GM12872 (cell line): ENCODE data around the gene KAZN.

Source experiments
- TF ChIP-seq, protein P1 (sequence below): IDR thresholded peaks from 3 replicates; pipeline ENCODE4 v1.5.1; 2011; ENCODE audit warnings: low read depth, mild to moderate bottlenecking, low read length, moderate library complexity; ENCODE audit not compliant: insufficient read depth

KAZN gene

DNA sequence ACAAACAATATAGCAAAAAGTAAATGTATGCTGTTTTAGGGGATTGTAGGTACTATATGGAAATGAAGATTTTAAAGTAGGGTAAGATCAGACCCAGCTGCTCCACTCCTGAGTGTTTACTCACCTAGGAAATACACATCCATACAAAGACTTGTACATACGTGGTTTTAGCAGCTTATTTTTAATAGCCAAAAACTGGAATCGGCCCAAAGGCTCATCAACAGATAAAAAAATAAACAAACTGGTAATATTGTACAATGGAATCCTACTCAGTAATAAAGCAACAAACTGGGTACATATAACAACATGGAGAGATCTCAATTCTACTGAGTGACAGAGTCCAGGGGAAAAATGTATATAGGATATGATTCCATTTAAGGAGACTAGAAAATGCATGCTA lies 375.9 kb downstream of the KAZN start:
- TF ChIP-seq, protein P1, sequence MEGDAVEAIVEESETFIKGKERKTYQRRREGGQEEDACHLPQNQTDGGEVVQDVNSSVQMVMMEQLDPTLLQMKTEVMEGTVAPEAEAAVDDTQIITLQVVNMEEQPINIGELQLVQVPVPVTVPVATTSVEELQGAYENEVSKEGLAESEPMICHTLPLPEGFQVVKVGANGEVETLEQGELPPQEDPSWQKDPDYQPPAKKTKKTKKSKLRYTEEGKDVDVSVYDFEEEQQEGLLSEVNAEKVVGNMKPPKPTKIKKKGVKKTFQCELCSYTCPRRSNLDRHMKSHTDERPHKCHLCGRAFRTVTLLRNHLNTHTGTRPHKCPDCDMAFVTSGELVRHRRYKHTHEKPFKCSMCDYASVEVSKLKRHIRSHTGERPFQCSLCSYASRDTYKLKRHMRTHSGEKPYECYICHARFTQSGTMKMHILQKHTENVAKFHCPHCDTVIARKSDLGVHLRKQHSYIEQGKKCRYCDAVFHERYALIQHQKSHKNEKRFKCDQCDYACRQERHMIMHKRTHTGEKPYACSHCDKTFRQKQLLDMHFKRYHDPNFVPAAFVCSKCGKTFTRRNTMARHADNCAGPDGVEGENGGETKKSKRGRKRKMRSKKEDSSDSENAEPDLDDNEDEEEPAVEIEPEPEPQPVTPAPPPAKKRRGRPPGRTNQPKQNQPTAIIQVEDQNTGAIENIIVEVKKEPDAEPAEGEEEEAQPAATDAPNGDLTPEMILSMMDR, result no peak

DNA sequence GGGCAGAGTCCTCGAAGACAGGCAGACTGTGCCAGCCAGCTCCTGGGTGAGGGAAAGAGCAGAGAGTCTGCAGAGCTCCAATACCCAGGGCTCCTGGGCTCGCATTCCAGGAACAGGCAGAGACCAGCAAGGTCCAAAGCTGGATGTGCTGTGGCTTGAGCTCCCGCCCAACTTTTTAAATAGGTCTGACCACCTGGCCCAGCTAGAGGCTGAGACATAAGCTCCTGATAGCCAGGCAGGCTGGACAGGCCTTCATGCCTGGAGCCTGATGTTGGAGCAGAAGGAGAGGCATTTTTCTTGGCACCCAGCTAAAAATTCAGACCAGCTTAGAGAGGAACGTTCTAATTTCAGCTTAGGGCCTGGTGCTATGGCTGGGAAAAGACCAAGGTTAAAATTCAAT lies 376.6 kb downstream of the KAZN start:
- TF ChIP-seq, protein P1, result no peak

DNA sequence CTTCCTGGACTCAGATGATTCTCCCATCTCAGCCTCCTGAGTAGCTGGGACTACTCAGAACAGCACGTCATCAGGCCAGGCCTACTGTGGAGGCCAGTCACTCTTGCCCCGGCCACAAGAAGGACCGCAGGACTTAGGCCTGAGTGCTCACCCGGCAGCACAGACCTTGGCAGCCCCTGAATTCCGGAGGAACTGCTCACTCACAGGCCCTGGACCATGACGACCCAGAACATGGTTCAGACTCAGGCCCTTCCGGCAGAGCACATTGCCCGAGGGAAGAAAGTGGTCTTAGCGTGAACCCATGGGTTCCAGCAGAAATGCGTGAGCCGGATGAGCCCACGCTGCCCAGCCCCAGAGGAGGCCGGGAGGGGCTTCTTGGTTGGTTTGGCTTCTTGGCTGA lies 377.8 kb downstream of the KAZN start:
- TF ChIP-seq, protein P1, result no peak

DNA sequence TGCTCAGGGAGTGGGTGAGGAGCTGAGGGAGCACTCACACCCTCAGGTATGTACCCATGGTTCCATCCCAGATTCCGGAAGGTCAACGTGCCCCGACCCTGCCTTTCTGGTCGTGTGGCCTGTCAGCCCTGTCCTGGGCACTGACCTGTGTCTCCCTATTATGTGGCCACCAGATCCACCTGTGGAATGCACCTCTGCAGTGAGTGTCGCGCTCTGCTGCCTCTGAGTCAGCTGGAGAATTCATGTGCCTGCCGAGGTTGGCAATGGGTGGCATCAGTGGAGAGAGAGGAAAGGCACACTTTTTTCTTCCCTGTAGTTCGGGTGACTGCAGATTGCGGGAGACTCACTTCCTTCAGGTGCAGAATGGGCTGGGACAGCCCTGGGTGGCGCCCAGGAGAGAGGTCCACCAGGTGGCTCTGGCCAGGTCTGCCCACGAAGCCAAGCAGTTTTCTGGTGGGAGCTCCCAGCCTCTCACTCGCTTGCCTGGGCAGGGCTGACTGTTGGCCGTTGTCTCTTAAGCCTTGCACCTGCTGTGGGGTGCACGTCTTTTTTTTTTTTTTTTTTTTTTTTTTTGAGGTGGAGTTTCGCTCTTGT lies 378.9 kb downstream of the KAZN start:
- TF ChIP-seq, protein P1, result no peak

DNA sequence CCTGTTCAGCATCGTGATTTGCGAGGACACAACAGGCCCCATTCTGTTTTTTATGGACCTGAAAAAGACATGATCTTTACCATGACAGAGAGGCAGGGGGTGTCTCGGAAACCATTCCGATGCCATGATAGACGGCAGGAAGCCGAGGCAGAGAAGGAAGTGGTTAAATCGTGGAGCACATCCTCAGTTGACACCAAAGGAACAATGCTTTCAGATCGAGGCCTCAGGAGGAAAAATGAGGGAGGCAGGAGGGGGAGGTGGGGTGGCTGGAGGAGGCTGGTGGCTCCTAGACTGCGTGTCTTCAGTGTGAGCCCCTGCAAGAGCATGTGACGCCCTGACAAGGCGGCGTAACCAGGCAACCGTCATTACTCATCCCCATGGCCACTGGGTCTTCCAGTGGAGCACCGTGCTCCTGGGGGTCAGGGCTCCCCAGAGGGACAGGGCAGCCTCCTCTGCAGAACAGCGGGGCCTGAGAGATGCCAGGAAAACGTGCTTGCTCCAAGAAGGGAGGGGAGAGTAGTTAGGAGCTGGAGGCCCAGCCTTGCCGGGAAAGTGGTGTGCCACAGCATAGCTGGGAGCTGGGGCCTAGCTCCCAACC lies 382.2 kb downstream of the KAZN start:
- TF ChIP-seq, protein P1, result no peak

DNA sequence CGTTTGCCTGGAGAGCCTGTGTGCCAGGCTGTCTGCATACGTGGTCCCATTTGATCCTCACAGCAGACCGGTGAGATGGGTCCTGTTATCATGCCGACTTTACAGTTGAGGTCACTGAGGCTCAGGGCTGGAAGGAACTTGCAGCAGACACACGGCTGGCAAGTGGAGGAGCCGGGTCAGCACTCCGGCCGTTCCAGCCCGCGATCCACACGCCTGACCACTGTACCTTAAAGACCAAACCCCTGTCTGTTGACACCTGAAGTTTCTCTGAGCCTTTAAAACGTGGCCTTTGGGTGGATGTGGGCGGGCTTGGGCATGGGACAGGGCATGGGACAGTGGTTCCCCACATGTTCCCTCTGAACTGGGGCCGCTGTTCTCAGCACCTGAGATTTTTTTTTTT lies 383.5 kb downstream of the KAZN start:
- TF ChIP-seq, protein P1, result no peak

DNA sequence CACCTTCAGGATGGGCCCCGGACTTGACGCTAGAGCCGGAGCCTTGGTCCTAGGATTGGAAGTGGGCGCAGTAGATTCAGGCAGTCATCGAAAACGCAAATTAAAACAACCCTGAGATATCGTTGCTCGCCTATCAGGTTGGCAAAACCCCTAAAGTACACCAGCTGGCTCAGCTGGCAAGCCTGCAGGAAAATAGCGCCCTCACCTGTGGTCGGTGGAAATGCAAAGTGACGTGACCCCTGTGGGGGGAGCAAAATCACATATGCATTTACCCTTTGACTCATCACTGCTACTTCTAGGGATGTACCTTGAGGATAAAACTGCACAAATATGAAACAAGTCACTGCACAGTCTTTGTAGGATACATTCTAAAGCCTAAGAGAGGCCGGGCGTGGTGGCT lies 384.8 kb downstream of the KAZN start:
- TF ChIP-seq, protein P1, result 0 out of 3 replicates have a peak, but pooled peaks have one; percentile 21

DNA sequence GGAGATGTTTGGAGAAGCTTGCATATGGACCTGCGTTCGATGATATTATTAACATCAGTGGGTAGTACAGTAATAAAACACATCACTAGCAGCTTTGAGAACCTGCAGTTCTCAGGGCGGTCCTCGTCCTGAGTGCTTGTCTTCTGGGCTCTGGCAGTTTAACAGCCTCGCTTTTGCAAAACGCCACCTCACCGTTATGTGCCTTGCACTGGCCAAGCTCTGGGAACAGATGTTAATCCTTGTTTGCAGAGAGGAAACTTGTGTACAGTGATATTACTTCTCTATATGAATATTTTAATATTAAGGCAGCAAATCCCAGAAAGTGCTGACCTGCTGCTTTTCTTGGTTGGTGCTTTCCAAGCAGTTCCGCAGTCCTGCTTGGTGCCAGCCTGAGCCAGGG lies 387.7 kb downstream of the KAZN start:
- TF ChIP-seq, protein P1, result no peak
